Type B pancreatic cell (in vitro differentiated cells): ENCODE measurements around the gene PNMA8A. TPM values are rescaled to one million over a fixed set of nuclear protein-coding genes. Genes with fewer than 3 reads are reported as not detected.

Experiments
- DNase-seq: peaks from one replicate; pipeline ENCODE4 v3.0.0; 2021; ENCODE audit warnings: mixed read lengths; ENCODE audit not compliant: unreplicated experiment; ENCODE audit errors: extremely low spot score
- H3K27ac Mint-ChIP-seq: 2 replicates; pipeline ENCODE4 v1.8.0; 2021; ENCODE audit warnings: mild to moderate bottlenecking, mixed read lengths
- H3K27me3 Mint-ChIP-seq: 2 replicates; pipeline ENCODE4 v1.8.0; 2021; ENCODE audit warnings: mixed read lengths
- H3K36me3 Mint-ChIP-seq: 2 replicates; pipeline ENCODE4 v1.8.0; 2021; ENCODE audit warnings: mixed read lengths
- H3K4me1 Mint-ChIP-seq: one replicate; pipeline ENCODE4 v1.8.0; 2021; ENCODE audit warnings: mixed read lengths; ENCODE audit not compliant: unreplicated experiment
- H3K4me3 Mint-ChIP-seq: 2 replicates; pipeline ENCODE4 v1.8.0; 2021; ENCODE audit warnings: mild to moderate bottlenecking, mixed read lengths
- H3K9me3 Mint-ChIP-seq: 2 replicates; pipeline ENCODE4 v1.8.0; 2021; ENCODE audit warnings: mixed read lengths
- CTCF ChIP-seq: fragments of 200-600 bp; sonication (generic); conservative IDR thresholded peaks from 2 replicates; pipeline ENCODE4 v1.5.0; 2021; ENCODE audit warnings: antibody characterized with exemption, mild to moderate bottlenecking
- total RNA-seq: library from RNA; stranded (reverse); gene quantifications from 2 replicates; pipeline ENCODE4 v1.2.1, GENCODE V29; 2021; ENCODE audit warnings: low replicate concordance

The PNMA8A gene
- total RNA-seq, 1 donor from 2014 or later = 21.9 TPM

DNA sequence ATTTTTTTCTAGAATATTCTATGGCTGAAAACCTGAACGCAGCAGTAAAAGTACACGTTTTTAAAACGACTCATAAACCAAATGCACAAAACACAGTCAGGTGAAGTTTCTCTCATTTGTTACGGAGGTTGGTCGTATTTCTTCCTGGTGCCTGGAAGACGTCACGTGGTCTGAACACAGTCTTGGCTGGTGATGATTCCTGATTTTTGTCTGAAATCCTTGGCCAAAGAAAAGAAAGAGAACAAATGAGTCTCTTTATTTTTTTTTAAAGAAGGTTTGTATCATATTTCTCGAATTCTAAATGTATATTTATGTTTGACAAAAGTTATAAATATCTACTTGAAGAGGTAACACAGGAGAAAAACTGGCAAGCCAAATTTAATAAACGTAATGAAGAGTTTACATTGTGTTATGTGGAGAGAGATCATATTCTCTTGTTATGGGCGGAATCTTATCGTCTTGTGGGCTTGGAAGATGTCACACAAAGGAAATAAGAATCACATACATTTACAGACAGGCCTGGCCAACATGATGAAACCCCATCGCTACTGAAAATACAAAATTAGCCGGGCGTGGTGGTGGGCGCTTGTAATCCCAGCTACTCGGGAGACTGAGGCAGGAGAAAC, 10.0 kb upstream of the PNMA8A start:
- peaks cover 36% of the 10 kb centered on the region for H3K4me1 Mint-ChIP-seq
- no peak for DNase-seq
- H3K4me3 Mint-ChIP-seq = no peak overlapping the region
- H3K9me3 Mint-ChIP-seq = no peaks in the 10 kb centered on the region
- H3K27me3 Mint-ChIP-seq = peaks cover 2% of the 10 kb centered on the region
- TF ChIP-seq CTCF = no peak
- H3K36me3 Mint-ChIP-seq = no peaks in the 10 kb centered on the region
- H3K27ac Mint-ChIP-seq = peak overlapping the region; percentile 16

GRCh38 chr19:46480415-46480814, 9.1 kb upstream of the PNMA8A start:
- H3K27me3 Mint-ChIP-seq = no peaks in the 10 kb centered on the region
- no peaks in the 10 kb centered on the region for H3K9me3 Mint-ChIP-seq
- no peak for TF ChIP-seq CTCF
- no peak for DNase-seq
- H3K4me1 Mint-ChIP-seq = peaks cover 35% of the 10 kb centered on the region
- H3K4me3 Mint-ChIP-seq = peak overlapping the region; percentile 12
- H3K36me3 Mint-ChIP-seq = no peaks in the 10 kb centered on the region
- H3K27ac Mint-ChIP-seq = peak overlapping the region; percentile 38

DNA sequence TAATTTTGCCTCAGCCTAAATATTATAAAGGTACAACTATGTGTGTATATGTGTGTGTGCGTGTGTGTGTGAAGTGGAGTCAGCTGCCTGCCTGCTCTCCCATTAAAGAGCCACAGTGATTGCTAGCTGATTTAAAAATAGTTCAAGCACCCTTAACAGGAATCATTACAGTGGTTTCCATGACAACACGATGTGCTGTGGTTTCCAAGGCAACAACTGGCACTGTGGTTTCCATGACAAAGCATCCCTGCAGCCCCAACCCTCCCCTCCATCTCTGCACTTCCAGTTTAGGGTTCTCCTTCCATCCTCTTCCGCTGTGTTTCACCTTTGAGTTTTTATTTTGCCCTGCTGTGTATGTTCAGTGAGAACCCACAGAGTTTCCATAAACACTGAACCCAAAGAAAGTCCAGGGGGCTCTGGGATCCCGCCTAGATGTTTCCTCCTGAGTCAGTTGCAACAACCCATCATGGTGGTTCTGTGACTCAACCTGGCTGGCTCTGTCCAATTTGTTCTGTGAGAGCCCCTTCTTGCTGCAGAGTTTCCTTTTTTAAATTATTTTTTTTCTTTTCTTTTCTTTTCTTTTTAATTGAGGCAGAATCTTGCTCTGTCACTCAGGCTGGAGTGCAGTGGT, 7.1 kb upstream of the PNMA8A start:
- TF ChIP-seq CTCF = no peak
- no peaks in the 10 kb centered on the region for H3K9me3 Mint-ChIP-seq
- peaks cover 30% of the 10 kb centered on the region for H3K4me1 Mint-ChIP-seq
- no peak overlapping the region for H3K27ac Mint-ChIP-seq
- H3K4me3 Mint-ChIP-seq = no peak overlapping the region
- no peaks in the 10 kb centered on the region for H3K27me3 Mint-ChIP-seq
- no peaks in the 10 kb centered on the region for H3K36me3 Mint-ChIP-seq
- DNase-seq = no peak

GRCh38 chr19:46475986-46476385, 4.6 kb upstream of the PNMA8A start:
- no peaks in the 10 kb centered on the region for H3K27me3 Mint-ChIP-seq
- H3K27ac Mint-ChIP-seq = no peak overlapping the region
- no peak overlapping the region for H3K4me3 Mint-ChIP-seq
- TF ChIP-seq CTCF = no peak
- no peaks in the 10 kb centered on the region for H3K36me3 Mint-ChIP-seq
- no peaks in the 10 kb centered on the region for H3K9me3 Mint-ChIP-seq
- peaks cover 11% of the 10 kb centered on the region for H3K4me1 Mint-ChIP-seq
- no peak for DNase-seq

GRCh38 chr19:46474211-46474610, 2.8 kb upstream of the PNMA8A start:
- Mint-ChIP-seq H3K4me3 (no peak overlapping the region), H3K27ac (no peak overlapping the region), H3K9me3 (no peaks in the 10 kb centered on the region), H3K36me3 (no peaks in the 10 kb centered on the region), H3K27me3 (no peaks in the 10 kb centered on the region), H3K4me1 (peaks cover 10% of the 10 kb centered on the region)
- no peak for TF ChIP-seq CTCF
- DNase-seq = no peak
